ENCODE results near the gene WDR73. TPM values are rescaled to one million over a fixed set of nuclear protein-coding genes. Genes with fewer than 3 reads are reported as not detected.
"Not testable (repeated sequence)": the region's sequence is repeated elsewhere in the genome, so short reads cannot be mapped to it uniquely, and the experiment has no call there.

WDR73 gene
- total RNA-seq, 1 experiment from 2014 or later, result 42.4 TPM

DNA sequence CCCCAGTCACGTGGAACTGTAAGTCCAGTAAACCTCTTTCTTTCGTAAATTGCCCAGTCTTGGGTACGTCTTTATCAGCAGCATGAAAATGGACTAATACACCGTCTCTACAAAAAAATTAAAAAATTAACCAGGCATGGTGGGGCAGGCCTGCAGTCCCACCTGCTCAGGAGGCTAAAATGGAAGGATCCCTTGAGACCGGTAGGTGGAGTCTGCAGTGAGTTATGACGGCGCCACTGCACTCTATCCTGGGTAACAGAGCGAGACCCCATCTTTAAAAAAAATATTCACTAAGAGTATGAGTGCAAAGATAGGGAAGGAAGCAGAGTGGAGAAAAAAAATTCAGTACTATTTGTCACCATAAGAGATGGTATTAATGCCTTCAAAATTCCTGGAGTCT is 36.3 kb upstream of the WDR73 start:
- intact Hi-C loops (cut with micrococcal nuclease; ENCODE audit: unreplicated experiment), result no loop called here
- no TSS peak for BruUV-seq (replicated peaks)
- Histone ChIP-seq H3K9me3 (ENCODE audit: low read depth, low read length, poor library complexity, severe bottlenecking) (no peaks in the 10 kb centered on the region), H3K36me3 (ENCODE audit: insufficient read depth, low read length, poor library complexity, severe bottlenecking) (peaks cover 8% of the 10 kb centered on the region), H3K27me3 (replicated peaks; ENCODE audit: insufficient read depth, low read depth, low read length, poor library complexity) (no peaks in the 10 kb centered on the region), H3K27ac (ENCODE audit: low read depth, low read length, poor library complexity, severe bottlenecking) (no peak overlapping the region), H3K4me3 (ENCODE audit: low read depth, low read length, poor library complexity, severe bottlenecking) (no peak overlapping the region), H3K4me1 (ENCODE audit: insufficient read depth, low read length, poor library complexity, severe bottlenecking) (no peaks in the 10 kb centered on the region)
- CTCF ChIA-PET, result no interaction called here
- TF ChIP-seq, protein P1, sequence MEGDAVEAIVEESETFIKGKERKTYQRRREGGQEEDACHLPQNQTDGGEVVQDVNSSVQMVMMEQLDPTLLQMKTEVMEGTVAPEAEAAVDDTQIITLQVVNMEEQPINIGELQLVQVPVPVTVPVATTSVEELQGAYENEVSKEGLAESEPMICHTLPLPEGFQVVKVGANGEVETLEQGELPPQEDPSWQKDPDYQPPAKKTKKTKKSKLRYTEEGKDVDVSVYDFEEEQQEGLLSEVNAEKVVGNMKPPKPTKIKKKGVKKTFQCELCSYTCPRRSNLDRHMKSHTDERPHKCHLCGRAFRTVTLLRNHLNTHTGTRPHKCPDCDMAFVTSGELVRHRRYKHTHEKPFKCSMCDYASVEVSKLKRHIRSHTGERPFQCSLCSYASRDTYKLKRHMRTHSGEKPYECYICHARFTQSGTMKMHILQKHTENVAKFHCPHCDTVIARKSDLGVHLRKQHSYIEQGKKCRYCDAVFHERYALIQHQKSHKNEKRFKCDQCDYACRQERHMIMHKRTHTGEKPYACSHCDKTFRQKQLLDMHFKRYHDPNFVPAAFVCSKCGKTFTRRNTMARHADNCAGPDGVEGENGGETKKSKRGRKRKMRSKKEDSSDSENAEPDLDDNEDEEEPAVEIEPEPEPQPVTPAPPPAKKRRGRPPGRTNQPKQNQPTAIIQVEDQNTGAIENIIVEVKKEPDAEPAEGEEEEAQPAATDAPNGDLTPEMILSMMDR (conservative IDR thresholded peaks at IDR 0.05; ENCODE audit: low read depth, low read length), result no peak
- no peak for TF ChIP-seq EZH2 (IDR thresholded peaks at IDR 0.05; ENCODE audit: borderline replicate concordance, low read depth, low read length, poor library complexity, severe bottlenecking)
- no peak for DNase-seq (ENCODE audit: low spot score)
- POLR2A ChIA-PET (ENCODE audit: low non-redundant PET), result no interaction called here

DNA sequence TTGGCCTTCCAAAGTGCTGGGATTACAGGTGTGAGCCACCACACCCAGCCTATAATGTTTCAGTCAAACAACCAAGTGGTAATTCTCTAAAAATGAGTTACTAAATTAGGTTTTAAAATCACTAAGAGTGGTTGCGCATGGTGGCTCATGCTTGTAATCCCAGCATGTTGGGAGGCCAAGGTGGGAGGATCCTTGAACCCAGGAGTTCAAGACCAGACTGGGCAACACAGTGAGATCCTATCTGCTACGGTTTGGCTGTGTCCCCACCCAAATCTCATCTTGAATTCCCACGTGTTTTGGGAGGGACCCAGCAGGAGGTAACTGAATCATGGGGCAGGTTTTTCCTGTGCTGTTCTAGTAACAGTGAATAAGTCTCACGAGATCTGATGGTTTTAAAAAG is 35.8 kb upstream of the WDR73 start:
- H3K36me3 ChIP-seq (ENCODE audit: insufficient read depth, low read length, poor library complexity, severe bottlenecking), result peaks cover 8% of the 10 kb centered on the region
- TF ChIP-seq EZH2 (IDR thresholded peaks at IDR 0.05; ENCODE audit: borderline replicate concordance, low read depth, low read length, poor library complexity, severe bottlenecking), result no peak
- TF ChIP-seq, protein P1 (conservative IDR thresholded peaks at IDR 0.05; ENCODE audit: low read depth, low read length), result no peak
- POLR2A ChIA-PET (ENCODE audit: low non-redundant PET), result no interaction called here

DNA sequence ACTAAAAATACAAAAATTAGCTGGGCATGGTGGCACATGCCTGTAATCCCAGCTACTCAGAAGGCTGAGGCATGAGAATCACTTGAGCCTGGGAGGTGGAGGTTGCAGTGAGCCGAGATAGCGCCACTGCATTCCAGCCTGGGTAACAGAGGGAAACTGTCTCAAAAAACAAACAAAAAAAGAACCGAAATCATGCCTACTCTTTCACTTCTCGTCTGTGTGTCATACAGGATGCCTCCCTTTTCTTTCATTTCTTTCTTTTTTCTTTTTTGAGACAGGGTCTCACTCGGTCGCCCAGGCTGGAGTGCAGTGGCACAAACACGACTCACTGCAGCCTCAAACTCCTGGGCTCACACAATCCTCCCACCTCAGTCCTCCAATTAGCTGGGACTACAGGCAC is 32.4 kb upstream of the WDR73 start:
- H3K27me3 ChIP-seq (replicated peaks; ENCODE audit: insufficient read depth, low read depth, low read length, poor library complexity); BruUV-seq (replicated peaks); H3K27ac ChIP-seq (ENCODE audit: low read depth, low read length, poor library complexity, severe bottlenecking); DNase-seq (ENCODE audit: low spot score); H3K9me3 ChIP-seq (ENCODE audit: low read depth, low read length, poor library complexity, severe bottlenecking); intact Hi-C loops (cut with micrococcal nuclease; ENCODE audit: unreplicated experiment); POLR2A ChIA-PET (ENCODE audit: low non-redundant PET); H3K4me1 ChIP-seq (ENCODE audit: insufficient read depth, low read length, poor library complexity, severe bottlenecking); H3K4me3 ChIP-seq (ENCODE audit: low read depth, low read length, poor library complexity, severe bottlenecking); H3K36me3 ChIP-seq (ENCODE audit: insufficient read depth, low read length, poor library complexity, severe bottlenecking); CTCF ChIA-PET: not testable (repeated sequence)

More for the DNA sequence above, 35.8 kb upstream of the WDR73 start:
- Histone ChIP-seq H3K4me1 (ENCODE audit: insufficient read depth, low read length, poor library complexity, severe bottlenecking) (no peaks in the 10 kb centered on the region), H3K9me3 (ENCODE audit: low read depth, low read length, poor library complexity, severe bottlenecking) (no peaks in the 10 kb centered on the region), H3K27ac (ENCODE audit: low read depth, low read length, poor library complexity, severe bottlenecking) (no peak overlapping the region), H3K27me3 (replicated peaks; ENCODE audit: insufficient read depth, low read depth, low read length, poor library complexity) (no peaks in the 10 kb centered on the region), H3K4me3 (ENCODE audit: low read depth, low read length, poor library complexity, severe bottlenecking) (no peak overlapping the region)
- BruUV-seq (replicated peaks), result no TSS peak
- intact Hi-C loops (cut with micrococcal nuclease; ENCODE audit: unreplicated experiment), result no loop called here
- no peak for DNase-seq (ENCODE audit: low spot score)
- CTCF ChIA-PET, result no interaction called here

DNA sequence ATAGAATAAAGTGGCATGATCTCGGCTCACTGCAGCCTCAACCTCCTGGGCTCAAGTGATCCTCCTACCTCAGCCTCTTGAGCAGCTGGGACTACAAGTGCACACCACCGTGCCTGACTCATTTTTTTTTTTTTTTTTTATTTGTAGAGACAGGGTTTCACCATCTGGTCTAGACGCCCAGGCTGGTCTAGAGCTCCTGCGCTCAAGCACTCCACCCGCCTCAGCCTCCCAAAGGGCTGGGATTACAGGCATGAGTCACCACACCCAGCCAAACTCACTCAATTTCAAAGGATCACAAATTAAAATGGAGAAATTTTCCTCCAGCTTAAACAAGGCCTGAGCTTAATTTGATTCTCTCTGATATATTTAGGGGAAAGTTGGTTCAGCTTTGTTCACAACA is 31.2 kb upstream of the WDR73 start:
- Histone ChIP-seq H3K36me3 (ENCODE audit: insufficient read depth, low read length, poor library complexity, severe bottlenecking) (peaks cover 4% of the 10 kb centered on the region), H3K27me3 (replicated peaks; ENCODE audit: insufficient read depth, low read depth, low read length, poor library complexity) (no peaks in the 10 kb centered on the region), H3K9me3 (ENCODE audit: low read depth, low read length, poor library complexity, severe bottlenecking) (no peaks in the 10 kb centered on the region), H3K4me1 (ENCODE audit: insufficient read depth, low read length, poor library complexity, severe bottlenecking) (no peaks in the 10 kb centered on the region), H3K4me3 (ENCODE audit: low read depth, low read length, poor library complexity, severe bottlenecking) (no peak overlapping the region), H3K27ac (ENCODE audit: low read depth, low read length, poor library complexity, severe bottlenecking) (no peak overlapping the region)
- no peak for TF ChIP-seq EZH2 (IDR thresholded peaks at IDR 0.05; ENCODE audit: borderline replicate concordance, low read depth, low read length, poor library complexity, severe bottlenecking)
- TF ChIP-seq, protein P1 (conservative IDR thresholded peaks at IDR 0.05; ENCODE audit: low read depth, low read length), result no peak
- ChIA-PET CTCF (interaction anchor here (0.5 to 0.6 kb wide), 2 partner anchors 9 to 98 kb away, joined by 3 to 6 read pairs; no protein-coding TSS in a partner anchor), POLR2A (ENCODE audit: low non-redundant PET) (no interaction called here)
- peak; percentile 84 for DNase-seq (ENCODE audit: low spot score)
- no TSS peak for BruUV-seq (replicated peaks)
- intact Hi-C loops (cut with micrococcal nuclease; ENCODE audit: unreplicated experiment), result no loop called here
